HG02623 (cell line): Measurements from ENCODE around the gene AFG1L.
"Not testable (repeated sequence)": the region's sequence is repeated elsewhere in the genome, so short reads cannot be mapped to it uniquely, and the experiment has no call there.

ENCODE experiments used
- ATAC-seq: cut with Tn5 transposase; IDR thresholded peaks from one replicate; pipeline ENCODE4 v1.9.1; 2021; ENCODE audit warnings: moderate library complexity; ENCODE audit not compliant: unreplicated experiment

AFG1L gene

GRCh38 chr6:108407904-108408827 is 113.3 kb downstream of the AFG1L start:
- ATAC-seq, result no peak

GRCh38 chr6:108408861-108409260 is 114.0 kb downstream of the AFG1L start:
- no peak for ATAC-seq

GRCh38 chr6:108416047-108416833 is 121.4 kb downstream of the AFG1L start:
- ATAC-seq, result not testable (repeated sequence)

- ATAC-seq, result no peak
Measured at GRCh38 chr6:108417027-108417426, 122.2 kb downstream of the AFG1L start.

GRCh38 chr6:108419474-108419873 is 124.6 kb downstream of the AFG1L start:
- no peak for ATAC-seq

GRCh38 chr6:108419934-108420609 is 125.2 kb downstream of the AFG1L start:
- no peak for ATAC-seq

- ATAC-seq, result no peak
Measured at GRCh38 chr6:108421366-108421765, 126.5 kb downstream of the AFG1L start.

GRCh38 chr6:108423982-108424705 is 129.3 kb downstream of the AFG1L start:
- ATAC-seq, result no peak

GRCh38 chr6:108425428-108425827 is 130.6 kb downstream of the AFG1L start:
- no peak for ATAC-seq

GRCh38 chr6:108432143-108432542 is 137.3 kb downstream of the AFG1L start:
- no peak for ATAC-seq

- ATAC-seq, result no peak
Measured at GRCh38 chr6:108432792-108433191, 137.9 kb downstream of the AFG1L start.

GRCh38 chr6:108434222-108434621 is 139.4 kb downstream of the AFG1L start:
- ATAC-seq, result no peak

- ATAC-seq, result no peak
Measured at GRCh38 chr6:108435391-108435790, 140.5 kb downstream of the AFG1L start.

GRCh38 chr6:108436771-108437170 is 141.9 kb downstream of the AFG1L start:
- ATAC-seq, result no peak

GRCh38 chr6:108437821-108438220 is 143.0 kb downstream of the AFG1L start:
- no peak for ATAC-seq

GRCh38 chr6:108438918-108439317 is 144.1 kb downstream of the AFG1L start:
- no peak for ATAC-seq

- no peak for ATAC-seq
Measured at GRCh38 chr6:108441141-108441540, 146.3 kb downstream of the AFG1L start.

GRCh38 chr6:108442770-108443520 is 148.1 kb downstream of the AFG1L start:
- ATAC-seq, result no peak

- no peak for ATAC-seq
Measured at GRCh38 chr6:108446629-108447150, 151.8 kb downstream of the AFG1L start.

GRCh38 chr6:108448481-108448880 is 153.6 kb downstream of the AFG1L start:
- no peak for ATAC-seq
